Right cardiac atrium (tissue), 5 donors: Measurements from ENCODE around the gene YJEFN3. TPM values are rescaled to one million over a fixed set of nuclear protein-coding genes. Genes with fewer than 3 reads are reported as not detected.
A peak's percentile ranks its signal among the peaks of the same experiment; 100 is the strongest.

ENCODE experiments used
- ATAC-seq, 2 donors: fragments of 200-7000 bp; cut with Tn5 transposase; one replicate each; pipeline versions ENCODE4 v1.8.0 to v1.9.1; 2020; ENCODE audit warnings: moderate library complexity in 2 of 2, mild to moderate bottlenecking in 1 of 2
- DNase-seq, 3 donors: peaks; one replicate each; pipeline ENCODE4 v3.0.0-alpha.2; 2020
- H3K27ac ChIP-seq: one replicate; pipeline ENCODE4 v1.5.1; 2013; ENCODE audit warnings: mild to moderate bottlenecking, low read length, control low read depth, moderate library complexity
- H3K27me3 ChIP-seq: one replicate; pipeline ENCODE4 v1.6.1; 2013; ENCODE audit not compliant: control insufficient read depth, insufficient read depth
- H3K4me1 ChIP-seq: one replicate; pipeline ENCODE4 v1.6.1; 2013; ENCODE audit warnings: low read length; ENCODE audit not compliant: control insufficient read depth, insufficient read depth
- H3K4me3 ChIP-seq: one replicate; pipeline ENCODE4 v1.5.1; 2013; ENCODE audit warnings: low read length, control low read depth
- H3K9me3 ChIP-seq: one replicate; pipeline ENCODE4 v1.6.1; 2013; ENCODE audit warnings: low read length; ENCODE audit not compliant: control insufficient read depth
- WGBS: extraction: QIAGEN DNeasy Blood & Tissue Kit; methylation state at CpG from one replicate; pipeline ENCODE4 v1.1.7; 2013; 5-methylcytosine and 5-hydroxymethylcytosine counted together
- intact Hi-C, 4 donors: fragments of 100-400 bp; cut with DNase I; formaldehyde crosslinking; loops; one replicate each; pipeline versions ENCODE4 v1.11.0 to v1.14.0; 2022 to 2023
- polyA plus RNA-seq: library from polyadenylated mRNA; stranded (reverse); fragments of 200-250 nt; gene quantifications from one replicate; pipeline ENCODE4 v1.2.3, GENCODE V29; 2013
- total RNA-seq, 4 donors: library from RNA; stranded (reverse); fragmentation: NEBNext Ultra II Directional; extraction: Animal tissue kit (Norgen Biotek cat#: 25700); gene quantifications; one replicate each; pipeline ENCODE4 v1.2.1, GENCODE V29; 2021
- donor health status: healthy with polysubstance abuse.
- donor health status: DM: no; HTN: yes; CAD: no.
- donor health status: DM: no; HTN: no; CAD: no.
- donor health status: DM: no; HTN: yes; CAD: no; lungs with severe emphysema.
- donor health status: DM: yes; HTN: yes; CAD: no.

Gene YJEFN3
- total and polyA plus RNA-seq, 5 donors = 1.3 to 4.3 (median 1.7) TPM

GRCh38 chr19:19562665-19563347 is 34.1 kb downstream of the YJEFN3 start:
- intact Hi-C loops = no loop called here
- DNase-seq = peak in 1 of 3 donors; percentile 40
- H3K27me3 ChIP-seq = no peaks in the 10 kb centered on the region
- H3K4me1 ChIP-seq = no peaks in the 10 kb centered on the region
- H3K9me3 ChIP-seq = no peaks in the 10 kb centered on the region
- no peak overlapping the region for H3K27ac ChIP-seq
- 77% methylated on average over 17 of the region's 17 CpGs for WGBS
- ATAC-seq = peak in 1 of 2 donors; percentile 27
- no peak overlapping the region for H3K4me3 ChIP-seq

GRCh38 chr19:19563348-19563848 is 34.7 kb downstream of the YJEFN3 start:
- intact Hi-C loops = no loop called here
- no peak for ATAC-seq

GRCh38 chr19:19566306-19566705 is 37.6 kb downstream of the YJEFN3 start:
- 74% methylated on average over 7 of the region's 7 CpGs for WGBS
- Histone ChIP-seq H3K27me3 (no peaks in the 10 kb centered on the region), H3K27ac (no peak overlapping the region), H3K4me3 (no peak overlapping the region), H3K9me3 (no peaks in the 10 kb centered on the region), H3K4me1 (no peaks in the 10 kb centered on the region)
- no peak for ATAC-seq
- no peak for DNase-seq
- intact Hi-C loops = no loop called here

More at GRCh38 chr19:19563348-19563848, 34.7 kb downstream of the YJEFN3 start:
- Histone ChIP-seq H3K27ac (no peak overlapping the region), H3K27me3 (no peaks in the 10 kb centered on the region), H3K9me3 (no peaks in the 10 kb centered on the region), H3K4me1 (no peaks in the 10 kb centered on the region), H3K4me3 (no peak overlapping the region)
- WGBS = 89% methylated on average over 17 of the region's 17 CpGs
- peak in 1 of 3 donors; percentile 51 for DNase-seq

DNA sequence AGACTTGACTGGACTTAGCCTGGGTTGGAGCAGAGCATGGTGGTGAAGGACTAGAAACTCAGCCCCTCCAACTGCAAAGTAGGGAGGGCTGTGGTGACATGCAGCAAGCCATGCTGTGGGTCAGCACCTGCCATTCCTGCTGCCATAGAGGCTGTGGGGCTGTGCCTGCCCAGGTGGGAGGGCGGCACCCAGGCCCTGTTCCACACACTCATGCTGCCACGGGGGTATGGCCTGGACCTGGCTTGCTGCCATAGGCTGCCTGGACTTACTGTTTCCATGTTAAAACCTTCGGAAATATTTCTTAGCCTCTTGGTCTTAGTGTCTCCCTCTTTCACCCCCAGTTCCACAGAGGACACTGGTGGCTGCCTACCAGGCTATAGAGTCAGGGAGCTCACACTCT is 38.7 kb downstream of the YJEFN3 start:
- 75% methylated on average over 3 of the region's 3 CpGs for WGBS
- Histone ChIP-seq H3K27ac (no peak overlapping the region), H3K27me3 (no peaks in the 10 kb centered on the region), H3K4me3 (no peak overlapping the region), H3K9me3 (no peaks in the 10 kb centered on the region), H3K4me1 (no peaks in the 10 kb centered on the region)
- DNase-seq (peak in 1 of 3 donors; percentile 30), ATAC-seq (no peak)
- intact Hi-C loops = no loop called here

DNA sequence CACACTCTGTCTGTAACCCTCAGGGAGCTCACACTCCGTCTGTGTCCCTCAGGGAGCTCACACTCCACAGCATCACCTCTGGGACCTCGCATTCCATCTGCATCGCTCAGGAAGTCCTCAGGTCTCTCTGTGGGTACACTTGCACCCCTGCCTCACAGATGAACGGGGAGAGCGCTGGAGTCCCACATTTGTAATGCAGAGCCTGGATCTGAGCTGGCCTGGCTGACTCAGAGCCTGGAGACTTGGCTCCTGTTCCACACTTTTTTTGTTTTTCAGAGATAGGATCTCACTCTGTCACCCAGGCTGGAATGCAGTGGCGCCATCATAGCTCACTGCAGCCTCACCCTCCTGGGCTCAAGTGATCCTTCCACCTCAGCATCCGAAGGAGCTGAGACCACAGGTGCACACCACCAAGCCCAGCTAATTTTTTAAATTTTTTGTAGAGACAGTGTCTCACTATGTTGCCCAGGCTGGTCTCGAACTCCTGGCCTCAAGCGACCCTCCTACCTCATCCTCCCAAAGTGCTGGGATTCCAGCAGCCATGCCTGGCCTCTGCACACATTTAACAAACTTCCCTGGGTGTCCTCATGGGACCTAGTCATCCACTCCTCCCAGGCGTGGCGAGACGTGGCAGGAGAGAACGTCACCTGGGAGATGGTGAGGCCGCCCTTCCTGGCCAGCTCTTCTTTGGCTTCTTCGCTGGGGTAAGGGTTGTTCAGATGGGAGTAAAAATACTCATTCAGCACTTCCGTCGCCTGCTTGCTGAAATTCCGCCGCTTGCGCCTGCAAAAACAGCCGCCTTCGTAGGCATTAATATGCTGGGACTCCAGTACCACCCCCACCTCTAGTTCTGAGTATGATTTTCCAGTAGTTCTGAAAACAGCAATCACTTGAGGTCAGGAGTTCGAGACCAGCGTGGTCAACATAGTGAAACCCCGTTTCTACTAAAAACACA is 40.4 kb downstream of the YJEFN3 start:
- intact Hi-C loops = no loop called here
- Histone ChIP-seq H3K27ac (no peak overlapping the region), H3K4me3 (no peak overlapping the region), H3K27me3 (no peaks in the 10 kb centered on the region), H3K4me1 (no peaks in the 10 kb centered on the region), H3K9me3 (no peaks in the 10 kb centered on the region)
- DNase-seq = peak in 1 of 3 donors; percentile 27
- WGBS = 89% methylated on average over 25 of the region's 25 CpGs
- no peak for ATAC-seq

GRCh38 chr19:19570571-19570970 is 41.9 kb downstream of the YJEFN3 start:
- Histone ChIP-seq H3K9me3 (no peaks in the 10 kb centered on the region), H3K27me3 (no peaks in the 10 kb centered on the region), H3K4me3 (no peak overlapping the region), H3K27ac (no peak overlapping the region), H3K4me1 (no peaks in the 10 kb centered on the region)
- ATAC-seq (no peak), DNase-seq (peak in 1 of 3 donors; percentile 15)
- WGBS = 62% methylated on average over 10 of the region's 10 CpGs
- intact Hi-C loops = no loop called here

GRCh38 chr19:19571071-19571786 is 42.5 kb downstream of the YJEFN3 start:
- Histone ChIP-seq H3K4me1 (no peaks in the 10 kb centered on the region), H3K27me3 (no peaks in the 10 kb centered on the region), H3K27ac (no peak overlapping the region), H3K9me3 (no peaks in the 10 kb centered on the region), H3K4me3 (no peak overlapping the region)
- 87% methylated on average over 11 of the region's 11 CpGs for WGBS
- ATAC-seq (no peak), DNase-seq (peak in 1 of 3 donors; percentile 18)
- intact Hi-C loops = no loop called here

GRCh38 chr19:19575411-19575810 is 46.7 kb downstream of the YJEFN3 start:
- 80% methylated on average over 6 of the region's 6 CpGs for WGBS
- Histone ChIP-seq H3K27ac (no peak overlapping the region), H3K9me3 (no peaks in the 10 kb centered on the region), H3K27me3 (no peaks in the 10 kb centered on the region), H3K4me1 (no peaks in the 10 kb centered on the region), H3K4me3 (no peak overlapping the region)
- DNase-seq (no peak), ATAC-seq (no peak)
- intact Hi-C loops = no loop called here

DNA sequence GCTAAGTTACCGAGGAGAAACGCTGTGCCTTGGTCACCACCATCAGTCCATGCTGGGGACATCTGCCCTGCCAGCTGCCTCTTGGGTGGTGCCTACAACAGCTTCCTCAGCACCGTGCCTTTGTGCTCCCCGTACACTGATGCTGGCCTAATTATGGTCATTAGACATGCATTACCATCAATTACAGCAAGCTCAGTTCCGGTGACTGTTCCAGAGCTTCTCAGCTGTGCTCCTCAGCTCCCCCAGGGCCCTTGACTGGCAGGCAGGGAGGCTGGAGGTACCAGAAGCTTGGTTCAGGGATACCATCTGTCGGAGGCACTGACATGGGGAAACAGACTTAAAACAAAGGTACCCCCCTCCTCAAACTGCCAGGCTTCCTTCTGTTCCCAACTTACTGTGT is 49.5 kb downstream of the YJEFN3 start:
- no peak for ATAC-seq
- 90% methylated on average over 6 of the region's 6 CpGs for WGBS

DNA sequence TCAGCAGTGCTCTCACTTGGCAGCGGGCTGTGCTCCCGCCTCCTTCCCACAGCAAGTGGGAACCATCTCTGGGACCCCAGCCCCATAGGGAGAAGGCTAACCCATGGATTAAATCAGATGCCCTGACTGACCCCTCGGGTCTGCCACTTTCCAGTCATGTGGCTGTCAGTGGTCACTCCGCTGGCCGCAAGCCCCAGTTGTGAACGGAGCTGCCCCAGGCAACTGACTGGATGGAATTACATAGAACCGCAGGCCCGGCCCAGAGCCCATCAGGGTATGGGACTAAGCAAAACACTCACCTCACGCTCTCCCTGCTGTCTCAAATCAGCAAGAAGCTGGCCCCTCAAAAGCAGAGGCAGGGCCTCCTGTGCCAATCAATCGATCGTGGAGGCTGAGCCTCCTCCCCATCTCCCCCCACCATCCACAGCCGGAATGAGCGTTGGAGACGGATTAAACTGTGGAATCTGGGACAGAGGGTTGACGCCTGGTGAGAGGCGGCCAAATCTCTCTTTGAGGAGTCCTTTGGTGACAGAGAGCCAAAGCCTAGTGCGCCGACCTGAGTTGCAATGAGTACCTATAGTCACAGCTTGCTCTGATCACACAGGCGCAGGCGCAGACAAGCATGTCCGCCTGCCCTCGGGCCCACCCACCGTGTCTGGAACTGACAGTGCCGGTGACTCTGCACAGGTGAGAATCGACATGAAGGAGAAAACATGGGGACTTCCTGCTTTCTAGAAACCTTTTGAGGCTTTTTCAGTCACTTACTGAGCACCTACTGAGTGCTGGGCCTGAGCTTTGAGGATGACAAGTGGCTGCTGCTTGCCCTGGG is 51.0 kb downstream of the YJEFN3 start:
- no peak overlapping the region for H3K27ac ChIP-seq
- ATAC-seq = no peak
- H3K4me1 ChIP-seq = no peaks in the 10 kb centered on the region
- H3K4me3 ChIP-seq = no peak overlapping the region
- no peak for DNase-seq
- 87% methylated on average over 25 of the region's 25 CpGs for WGBS
- intact Hi-C loops = no loop called here
- no peaks in the 10 kb centered on the region for H3K27me3 ChIP-seq
- H3K9me3 ChIP-seq = no peaks in the 10 kb centered on the region

More for the DNA sequence above, 49.5 kb downstream of the YJEFN3 start:
- DNase-seq = no peak
- Histone ChIP-seq H3K4me1 (no peaks in the 10 kb centered on the region), H3K27ac (no peak overlapping the region), H3K9me3 (no peaks in the 10 kb centered on the region), H3K27me3 (no peaks in the 10 kb centered on the region), H3K4me3 (no peak overlapping the region)
- intact Hi-C loops = no loop called here
